CD14-positive monocyte (primary cell): ENCODE data around the gene LCOR. TPM values are rescaled to one million over a fixed set of nuclear protein-coding genes. Genes with fewer than 3 reads are reported as not detected.
A peak's percentile ranks its signal among the peaks of the same experiment; 100 is the strongest.

Source experiments
- DNase-seq, 3 donors: peaks; one replicate each; pipeline ENCODE4 v3.0.0-alpha.2; 2011 to 2022
- H2AFZ ChIP-seq: 2 replicates; pipeline ENCODE4 v1.6.0; 2012; ENCODE audit warnings: mild to moderate bottlenecking, low read depth, low read length, inconsistent platforms; ENCODE audit not compliant: insufficient read depth, poor library complexity, severe bottlenecking
- H3K27ac ChIP-seq, 2 donors: 1 replicate in 1 of 2; 2 replicates in 1 of 2; pipeline ENCODE4 v1.5.1; 2012 to 2013; ENCODE audit warnings: low read length in 2 of 2, control low read depth in 1 of 2, inconsistent platforms in 1 of 2, low read depth in 1 of 2, mild to moderate bottlenecking in 1 of 2
- H3K27me3 ChIP-seq, 2 donors: one replicate each; pipeline versions ENCODE4 v1.6.0 to v1.6.1; 2011 to 2013; ENCODE audit warnings: low read length in 2 of 2; ENCODE audit not compliant: control insufficient read depth in 2 of 2, insufficient read depth in 2 of 2
- H3K36me3 ChIP-seq, 2 donors: replicated peaks in 1 of 2; 1 replicate in 1 of 2; 2 replicates in 1 of 2; pipeline versions ENCODE4 v1.5.1 to v1.6.1; 2012 to 2013; ENCODE audit warnings: low read length in 2 of 2, control low read depth in 1 of 2, inconsistent platforms in 1 of 2, mild to moderate bottlenecking in 1 of 2; ENCODE audit not compliant: insufficient read depth in 2 of 2, control insufficient read depth in 1 of 2
- H3K4me1 ChIP-seq, 2 donors: 1 replicate in 1 of 2; 2 replicates in 1 of 2; pipeline versions ENCODE4 v1.5.1 to v1.6.1; 2012 to 2013; ENCODE audit warnings: low read length in 2 of 2, control low read depth in 1 of 2, inconsistent platforms in 1 of 2, mild to moderate bottlenecking in 1 of 2, moderate library complexity in 1 of 2; ENCODE audit not compliant: insufficient read depth in 2 of 2, control insufficient read depth in 1 of 2
- H3K4me2 ChIP-seq: replicated peaks from 2 replicates; pipeline ENCODE3; 2012; ENCODE audit warnings: low read length, moderate library complexity, mild to moderate bottlenecking; ENCODE audit not compliant: poor library complexity, severe bottlenecking; ENCODE audit errors: extremely low read depth
- H3K4me3 ChIP-seq, 3 experiments: fragments of 200-600 bp in 1 of 3; sonication (generic) in 1 of 3; replicated peaks in 1 of 3; 1 replicate in 2 of 3; 2 replicates in 1 of 3; pipeline ENCODE4 v1.5.1; 2011 to 2013; ENCODE audit warnings: low read length in 3 of 3, mild to moderate bottlenecking in 3 of 3, control low read depth in 2 of 3, low read depth in 2 of 3, inconsistent platforms in 1 of 3, moderate library complexity in 1 of 3
- H3K79me2 ChIP-seq: 2 replicates; pipeline ENCODE4 v1.6.0; 2012; ENCODE audit warnings: mild to moderate bottlenecking, control low read depth, inconsistent platforms, low read length, moderate library complexity; ENCODE audit not compliant: insufficient read depth
- H3K9ac ChIP-seq: 2 replicates; pipeline ENCODE4 v1.6.0; 2017; ENCODE audit warnings: low read length, mild to moderate bottlenecking; ENCODE audit not compliant: insufficient read depth, poor library complexity, severe bottlenecking
- H3K9me3 ChIP-seq, 2 donors: replicated peaks in 1 of 2; 1 replicate in 1 of 2; 2 replicates in 1 of 2; pipeline versions ENCODE4 v1.5.1 to v1.6.1; 2012 to 2013; ENCODE audit warnings: low read length in 2 of 2, control low read depth in 1 of 2; ENCODE audit not compliant: control insufficient read depth in 1 of 2, insufficient read depth in 1 of 2
- H4K20me1 ChIP-seq: 2 replicates; pipeline ENCODE4 v1.6.0; 2012; ENCODE audit warnings: mild to moderate bottlenecking, low read length, control low read depth, moderate library complexity; ENCODE audit not compliant: insufficient read depth
- H3K27ac Mint-ChIP-seq, 7 donors: one replicate each; pipeline ENCODE4 v1.8.0; 2020; ENCODE audit warnings: mild to moderate bottlenecking in 7 of 7, mixed read lengths in 7 of 7, moderate library complexity in 6 of 7, inconsistent platforms in 2 of 7
- H3K27me3 Mint-ChIP-seq, 3 donors: one replicate each; pipeline ENCODE4 v1.8.0; 2021 to 2022; ENCODE audit warnings: low read depth in 3 of 3, mild to moderate bottlenecking in 3 of 3, mixed read lengths in 3 of 3, moderate library complexity in 3 of 3, inconsistent platforms in 1 of 3
- H3K36me3 Mint-ChIP-seq, 2 donors: one replicate each; pipeline ENCODE4 v1.8.0; 2020; ENCODE audit warnings: mixed read lengths in 2 of 2, inconsistent platforms in 1 of 2, mild to moderate bottlenecking in 1 of 2
- H3K4me1 Mint-ChIP-seq: one replicate; pipeline ENCODE4 v1.8.0; 2020; ENCODE audit warnings: mild to moderate bottlenecking, mixed read lengths
- H3K4me3 Mint-ChIP-seq, 2 donors: one replicate each; pipeline ENCODE4 v1.8.0; 2020; ENCODE audit warnings: mild to moderate bottlenecking in 2 of 2, mixed read lengths in 2 of 2, moderate library complexity in 1 of 2
- H3K9me3 Mint-ChIP-seq, 7 donors: one replicate each; pipeline ENCODE4 v1.8.0; 2020 to 2022; ENCODE audit warnings: mixed read lengths in 7 of 7, mild to moderate bottlenecking in 6 of 7, moderate library complexity in 6 of 7, inconsistent platforms in 2 of 7
- WGBS: methylation state at CpG from one replicate; pipeline ENCODE4 v1.1.5; 2013; ENCODE audit warnings: missing lambda C conversion rate; ENCODE audit not compliant: insufficient coverage; 5-methylcytosine and 5-hydroxymethylcytosine counted together
- intact Hi-C, 2 donors: fragments of 100-400 bp; cut with micrococcal nuclease; formaldehyde crosslinking; loops; one replicate each; pipeline versions ENCODE4 v1.15.0 to v1.15.1; 2023
- polyA plus RNA-seq, 3 donors: library from polyadenylated mRNA; depleted of rRNA in 1 of 3; unstranded in 2 of 3; stranded (reverse) in 1 of 3; fragments of 300-500 nt in 2 of 3; fragments of >200 nt in 1 of 3; fragmentation: Illumina TruSeq in 2 of 3; gene quantifications; 1 replicate in 2 of 3; 2 replicates in 1 of 3; pipeline ENCODE4 v1.2.3, GENCODE V29; 2012 to 2021
- TF ChIP-seq, protein P1 (sequence below): fragments of 200-600 bp; IDR thresholded peaks from one replicate; pipeline ENCODE4 v1.8.0; 2022; ENCODE audit warnings: antibody characterized with exemption, mild to moderate bottlenecking

Gene LCOR
- polyA plus RNA-seq, 3 donors: 5.7 to 11.8 (median 10.0) TPM

DNA sequence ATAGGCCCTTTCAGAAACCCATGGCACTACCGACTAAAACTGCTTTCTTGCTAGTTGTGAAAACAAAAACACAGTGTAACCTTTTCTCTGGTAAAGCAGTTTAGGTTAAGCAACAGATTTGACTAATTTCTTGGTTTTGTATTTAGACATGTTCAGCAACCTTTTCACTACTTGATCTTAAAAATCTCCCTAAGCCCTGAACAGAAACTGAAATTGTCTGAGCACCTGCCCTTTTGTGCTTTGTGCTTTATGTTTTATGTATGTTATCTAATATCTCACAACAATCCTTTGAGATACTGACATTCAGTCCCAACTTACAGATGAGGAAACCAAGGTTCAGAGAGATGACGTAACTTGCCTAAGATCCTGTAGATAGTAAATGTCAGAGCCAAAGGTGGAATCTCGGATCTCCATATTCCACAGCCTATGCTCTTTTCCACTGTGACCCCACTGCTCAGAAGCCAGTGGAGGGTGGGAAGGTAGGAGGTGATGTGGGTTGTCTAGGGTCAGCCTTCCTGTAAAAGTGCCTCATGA lies 146.6 kb downstream of the LCOR start:
- Histone ChIP-seq H3K36me3 (peaks cover 25 to 39% of the 10 kb centered on the region in 2 donors), H3K27me3 (no peaks in the 10 kb centered on the region), H3K27ac (no peak overlapping the region), H2AFZ (no peak overlapping the region), H3K4me2 (no peak overlapping the region), H3K9me3 (no peaks in the 10 kb centered on the region), H4K20me1 (no peaks in the 10 kb centered on the region), H3K79me2 (no peaks in the 10 kb centered on the region), H3K9ac (no peak overlapping the region), H3K4me3 (no peak overlapping the region), H3K4me1 (no peaks in the 10 kb centered on the region)
- no CpG with 5 or more reads among the region's 3 CpGs for WGBS
- Mint-ChIP-seq H3K4me1 (peaks cover 7% of the 10 kb centered on the region), H3K9me3 (peaks cover 0 to 1% (median 0%) of the 10 kb centered on the region in 7 donors), H3K36me3 (peaks cover 32 to 36% of the 10 kb centered on the region in 2 donors), H3K27ac (no peak overlapping the region), H3K4me3 (no peak overlapping the region), H3K27me3 (peaks cover 0 to 1% (median 0%) of the 10 kb centered on the region in 3 donors)
- intact Hi-C loops: no loop called here
- DNase-seq: no peak
- TF ChIP-seq, protein P1, sequence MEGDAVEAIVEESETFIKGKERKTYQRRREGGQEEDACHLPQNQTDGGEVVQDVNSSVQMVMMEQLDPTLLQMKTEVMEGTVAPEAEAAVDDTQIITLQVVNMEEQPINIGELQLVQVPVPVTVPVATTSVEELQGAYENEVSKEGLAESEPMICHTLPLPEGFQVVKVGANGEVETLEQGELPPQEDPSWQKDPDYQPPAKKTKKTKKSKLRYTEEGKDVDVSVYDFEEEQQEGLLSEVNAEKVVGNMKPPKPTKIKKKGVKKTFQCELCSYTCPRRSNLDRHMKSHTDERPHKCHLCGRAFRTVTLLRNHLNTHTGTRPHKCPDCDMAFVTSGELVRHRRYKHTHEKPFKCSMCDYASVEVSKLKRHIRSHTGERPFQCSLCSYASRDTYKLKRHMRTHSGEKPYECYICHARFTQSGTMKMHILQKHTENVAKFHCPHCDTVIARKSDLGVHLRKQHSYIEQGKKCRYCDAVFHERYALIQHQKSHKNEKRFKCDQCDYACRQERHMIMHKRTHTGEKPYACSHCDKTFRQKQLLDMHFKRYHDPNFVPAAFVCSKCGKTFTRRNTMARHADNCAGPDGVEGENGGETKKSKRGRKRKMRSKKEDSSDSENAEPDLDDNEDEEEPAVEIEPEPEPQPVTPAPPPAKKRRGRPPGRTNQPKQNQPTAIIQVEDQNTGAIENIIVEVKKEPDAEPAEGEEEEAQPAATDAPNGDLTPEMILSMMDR: no peak

DNA sequence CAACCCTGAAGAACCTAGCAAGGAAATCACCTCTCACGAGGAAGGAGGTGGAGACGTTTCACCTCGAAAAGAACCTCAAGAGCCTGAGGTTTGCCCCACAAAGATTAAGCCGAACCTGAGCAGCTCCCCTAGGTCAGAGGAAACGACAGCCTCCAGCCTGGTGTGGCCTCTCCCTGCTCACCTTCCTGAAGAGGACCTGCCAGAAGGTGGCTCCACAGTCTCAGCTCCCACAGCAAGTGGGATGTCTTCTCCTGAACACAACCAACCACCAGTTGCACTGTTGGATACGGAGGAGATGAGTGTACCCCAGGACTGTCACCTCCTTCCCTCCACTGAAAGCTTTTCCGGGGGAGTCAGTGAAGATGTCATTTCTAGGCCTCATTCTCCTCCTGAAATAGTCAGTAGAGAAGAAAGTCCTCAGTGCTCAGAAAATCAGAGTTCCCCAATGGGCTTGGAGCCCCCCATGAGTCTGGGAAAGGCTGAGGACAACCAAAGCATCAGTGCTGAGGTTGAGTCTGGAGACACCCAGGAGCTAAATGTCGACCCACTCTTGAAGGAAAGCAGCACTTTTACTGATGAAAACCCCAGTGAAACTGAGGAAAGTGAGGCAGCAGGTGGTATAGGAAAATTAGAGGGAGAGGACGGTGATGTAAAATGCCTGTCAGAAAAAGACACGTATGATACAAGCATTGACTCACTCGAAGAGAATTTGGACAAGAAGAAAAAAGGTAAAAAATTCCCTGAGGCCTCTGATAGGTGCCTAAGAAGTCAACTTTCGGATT lies 150.2 kb downstream of the LCOR start:
- 93% methylated on average over 10 of the region's 12 CpGs for WGBS
- no peak overlapping the region for H3K4me3 Mint-ChIP-seq
- peak overlapping the region in 2 of 7 donors; percentile 10 to 38 for H3K27ac Mint-ChIP-seq

More for the DNA sequence above, 150.2 kb downstream of the LCOR start:
- intact Hi-C loops: no loop called here
- Mint-ChIP-seq H3K9me3 (peaks cover 0 to 1% (median 0%) of the 10 kb centered on the region in 7 donors), H3K4me1 (peaks cover 17% of the 10 kb centered on the region), H3K27me3 (peaks cover 0 to 1% (median 0%) of the 10 kb centered on the region in 3 donors), H3K36me3 (peaks cover 33 to 39% of the 10 kb centered on the region in 2 donors)
- Histone ChIP-seq H3K4me3 (no peak overlapping the region), H3K9me3 (no peaks in the 10 kb centered on the region), H2AFZ (no peak overlapping the region), H3K4me2 (no peak overlapping the region), H4K20me1 (peaks cover 8% of the 10 kb centered on the region), H3K27ac (no peak overlapping the region), H3K4me1 (peaks cover 9 to 15% of the 10 kb centered on the region in 2 donors), H3K9ac (no peak overlapping the region), H3K27me3 (no peaks in the 10 kb centered on the region), H3K79me2 (no peaks in the 10 kb centered on the region), H3K36me3 (peaks cover 25 to 39% of the 10 kb centered on the region in 2 donors)
- DNase-seq: no peak
- TF ChIP-seq, protein P1: no peak
